H1 (cell line): ENCODE measurements around the gene GALNTL6. TPM values are rescaled to one million over a fixed set of nuclear protein-coding genes. Genes with fewer than 3 reads are reported as not detected.

Experiments used
- CTCF ChIA-PET: fragments of 300-600 bp; sonication (Branson Sonifier 250); formaldehyde crosslinking; loops from one replicate; lab custom pipeline; 2021; ENCODE audit not compliant: partially characterized antibody; lab: Charles Lee
- POLR2A ChIA-PET: fragments of 300-600 bp; sonication (Branson Sonifier 250); formaldehyde crosslinking; loops from one replicate; lab custom pipeline; 2021; ENCODE audit warnings: inconsistent platforms; ENCODE audit not compliant: partially characterized antibody; lab: Charles Lee
- DNase-seq, 2 experiments: peaks; one replicate each; pipeline versions ENCODE4 v3.0.0 to v3.0.0-alpha.2; 2010 to 2022; ENCODE audit warnings: low spot score in 2 of 2, low read depth in 1 of 2, mixed read lengths in 1 of 2
- FAIRE-seq: peaks from 2 replicates; lab custom pipeline; 2011; peaks lifted over from hg19 to GRCh38; lab: Jason Lieb, UNC
- H2AFZ ChIP-seq: 2 replicates; pipeline ENCODE4 v1.8.1; 2012; ENCODE audit warnings: low read length, inconsistent platforms
- H2AK5ac ChIP-seq: 2 replicates; pipeline ENCODE4 v1.6.1; 2013; ENCODE audit warnings: low read depth, low read length
- H2BK120ac ChIP-seq: replicated peaks from 2 replicates; pipeline ENCODE3; 2013; ENCODE audit warnings: low read depth, low read length, inconsistent platforms
- H2BK12ac ChIP-seq: 2 replicates; pipeline ENCODE4 v1.6.1; 2013; ENCODE audit warnings: low read depth, low read length
- H2BK15ac ChIP-seq: 2 replicates; pipeline ENCODE4 v1.6.1; 2013; ENCODE audit warnings: low read length
- H2BK20ac ChIP-seq: 2 replicates; pipeline ENCODE4 v1.6.1; 2013; ENCODE audit warnings: low read length
- H2BK5ac ChIP-seq: 2 replicates; pipeline ENCODE4 v1.6.1; 2013; ENCODE audit warnings: low read depth, low read length
- H3K14ac ChIP-seq: 2 replicates; pipeline ENCODE4 v1.6.1; 2013; ENCODE audit warnings: inconsistent platforms; ENCODE audit not compliant: insufficient read length
- H3K18ac ChIP-seq: 2 replicates; pipeline ENCODE4 v1.6.1; 2013; ENCODE audit warnings: low read length; ENCODE audit errors: extremely low read depth
- H3K23ac ChIP-seq: 2 replicates; pipeline ENCODE4 v1.6.1; 2013; ENCODE audit warnings: inconsistent platforms; ENCODE audit not compliant: insufficient read length
- H3K23me2 ChIP-seq: 2 replicates; pipeline ENCODE4 v1.6.1; 2013; ENCODE audit warnings: low read depth, low read length
- H3K27ac ChIP-seq: 2 replicates; pipeline ENCODE4 v1.6.1; 2011; ENCODE audit warnings: low read depth, low read length, inconsistent platforms
- H3K27me3 ChIP-seq, 4 experiments: replicated peaks in 1 of 4; 1 replicate in 1 of 4; 2 replicates in 3 of 4; pipeline versions ENCODE4 v1.6.1 to v1.8.1; 2011 to 2013; ENCODE audit warnings: low read length in 3 of 4, mild to moderate bottlenecking in 3 of 4, inconsistent platforms in 2 of 4, mixed read lengths in 2 of 4, moderate library complexity in 1 of 4; ENCODE audit not compliant: control insufficient read depth in 3 of 4, insufficient read depth in 3 of 4; ENCODE audit errors: extremely low read depth in 1 of 4
- H3K36me3 ChIP-seq, 4 experiments: 2 replicates each; pipeline versions ENCODE4 v1.6.1 to v1.8.1; 2011 to 2013; ENCODE audit warnings: mild to moderate bottlenecking in 4 of 4, low read length in 3 of 4, moderate library complexity in 2 of 4, control low read depth in 1 of 4, inconsistent platforms in 1 of 4; ENCODE audit not compliant: insufficient read depth in 4 of 4, control insufficient read depth in 2 of 4
- H3K4ac ChIP-seq: replicated peaks from 2 replicates; pipeline ENCODE3; 2013; ENCODE audit warnings: low read length, low read depth, mixed read lengths, inconsistent platforms; ENCODE audit not compliant: insufficient read length
- H3K4me1 ChIP-seq, 4 experiments: replicated peaks in 1 of 4; 1 replicate in 1 of 4; 2 replicates in 3 of 4; pipeline versions ENCODE4 v1.6.1 to v1.8.1; 2011 to 2013; ENCODE audit warnings: low read length in 3 of 4, inconsistent platforms in 2 of 4, mixed read lengths in 1 of 4; ENCODE audit not compliant: insufficient read depth in 4 of 4, control insufficient read depth in 3 of 4
- H3K4me2 ChIP-seq, 2 experiments: 2 replicates each; pipeline versions ENCODE4 v1.6.1 to v1.8.1; 2011 to 2013; ENCODE audit warnings: low read depth in 2 of 2, low read length in 2 of 2, control low read depth in 1 of 2, inconsistent platforms in 1 of 2, mild to moderate bottlenecking in 1 of 2; ENCODE audit not compliant: insufficient read depth in 1 of 2
- H3K4me3 ChIP-seq, 4 experiments: fragments of 200-600, 300-600 bp in 1 of 4; sonication (generic), shearing (Covaris generic), sonication (Bioruptor Twin) in 1 of 4; 2 replicates each; pipeline versions ENCODE4 v1.5.1 to v1.8.1; 2011 to 2016; ENCODE audit warnings: low read length in 4 of 4, low read depth in 3 of 4, control low read depth in 2 of 4, inconsistent platforms in 2 of 4, mild to moderate bottlenecking in 2 of 4, mixed read lengths in 1 of 4, moderate library complexity in 1 of 4; ENCODE audit not compliant: insufficient read depth in 2 of 4; ENCODE audit errors: extremely low read depth in 1 of 4
- H3K56ac ChIP-seq: replicated peaks from 2 replicates; pipeline ENCODE3; 2013; ENCODE audit warnings: low read depth, mild to moderate bottlenecking, mixed read lengths, low read length, inconsistent platforms; ENCODE audit not compliant: insufficient read length
- H3K79me1 ChIP-seq: 2 replicates; pipeline ENCODE4 v1.6.1; 2013; ENCODE audit warnings: low read depth, low read length, control low read depth
- H3K79me2 ChIP-seq, 2 experiments: 2 replicates each; pipeline versions ENCODE4 v1.6.1 to v1.8.1; 2012 to 2013; ENCODE audit warnings: low read length in 2 of 2, mild to moderate bottlenecking in 2 of 2, inconsistent platforms in 1 of 2; ENCODE audit not compliant: insufficient read depth in 2 of 2, control insufficient read depth in 1 of 2
- H3K9ac ChIP-seq, 4 experiments: replicated peaks in 1 of 4; 1 replicate in 1 of 4; 2 replicates in 3 of 4; pipeline versions ENCODE4 v1.6.1 to v1.8.1; 2011 to 2013; ENCODE audit warnings: low read depth in 3 of 4, low read length in 3 of 4, control low read depth in 2 of 4, mild to moderate bottlenecking in 2 of 4, moderate library complexity in 2 of 4, inconsistent platforms in 1 of 4; ENCODE audit errors: extremely low read depth in 1 of 4
- H3K9me3 ChIP-seq, 2 experiments: 2 replicates each; pipeline versions ENCODE4 v1.6.1 to v1.8.1; 2012 to 2013; ENCODE audit warnings: mild to moderate bottlenecking in 2 of 2, moderate library complexity in 2 of 2, control low read depth in 1 of 2, inconsistent platforms in 1 of 2, low read depth in 1 of 2, low read length in 1 of 2, mixed read lengths in 1 of 2; ENCODE audit not compliant: insufficient read depth in 2 of 2
- H4K20me1 ChIP-seq, 2 experiments: replicated peaks in 1 of 2; 2 replicates each; pipeline versions ENCODE3 to v1.8.1; 2011 to 2013; ENCODE audit warnings: inconsistent platforms in 2 of 2, low read length in 2 of 2, mild to moderate bottlenecking in 1 of 2; ENCODE audit not compliant: insufficient read depth in 2 of 2, control insufficient read depth in 1 of 2
- H4K5ac ChIP-seq: 2 replicates; pipeline ENCODE4 v1.6.1; 2013; ENCODE audit warnings: low read length, low read depth, mixed read lengths, inconsistent platforms; ENCODE audit not compliant: insufficient read length
- H4K8ac ChIP-seq: 2 replicates; pipeline ENCODE4 v1.8.0; 2013; ENCODE audit warnings: mild to moderate bottlenecking, moderate library complexity, low read length, inconsistent platforms; ENCODE audit not compliant: insufficient read depth; ENCODE audit errors: extremely low read depth
- H4K91ac ChIP-seq: replicated peaks from 2 replicates; pipeline ENCODE3; 2013; ENCODE audit warnings: low read length, mixed read lengths, inconsistent platforms; ENCODE audit not compliant: insufficient read length
- ATF3 ChIP-seq: IDR thresholded peaks from 2 replicates; pipeline ENCODE4 v1.6.1; 2011; ENCODE audit warnings: low read depth, mild to moderate bottlenecking, low read length; ENCODE audit not compliant: insufficient read depth
- CEBPB ChIP-seq: IDR thresholded peaks from 2 replicates; pipeline ENCODE4 v1.6.1; 2012; ENCODE audit warnings: low read depth, low read length
- GTF2F1 ChIP-seq: IDR thresholded peaks from 2 replicates; pipeline ENCODE4 v1.6.1; 2012; ENCODE audit warnings: low read depth, low read length, improper control_type of control experiment, borderline replicate concordance
- RAD21 ChIP-seq, 2 experiments: IDR thresholded peaks in 1 of 2; conservative IDR thresholded peaks in 1 of 2; 2 replicates each; pipeline ENCODE4 v1.6.1; 2011; ENCODE audit warnings: low read depth in 2 of 2, low read length in 2 of 2, improper control_type of control experiment in 1 of 2, inconsistent platforms in 1 of 2, mild to moderate bottlenecking in 1 of 2, moderate library complexity in 1 of 2
- TAF7 ChIP-seq: optimal IDR thresholded peaks from 2 replicates; pipeline ENCODE3; 2011; ENCODE audit warnings: low read depth, mild to moderate bottlenecking, inconsistent platforms, low read length, moderate library complexity, borderline replicate concordance
- USF2 ChIP-seq: IDR thresholded peaks from 2 replicates; pipeline ENCODE4 v1.6.1; 2011; ENCODE audit warnings: low read length, improper control_type of control experiment
- WGBS, 2 experiments: shearing (Covaris generic) in 1 of 2; methylation state at CpG; one replicate each; pipeline versions ENCODE4 v1.1.6 to v1.1.7; 2013 to 2015; ENCODE audit warnings: low lambda C conversion rate in 2 of 2, mixed read lengths in 2 of 2, inconsistent platforms in 1 of 2, low coverage in 1 of 2, missing lambda C conversion rate in 1 of 2; ENCODE audit not compliant: insufficient replicate concordance in 2 of 2, insufficient coverage in 1 of 2, insufficient read length in 1 of 2; ENCODE audit errors: extremely low coverage in 1 of 2, missing lambda C conversion rate in 1 of 2; 5-methylcytosine and 5-hydroxymethylcytosine counted together
- polyA plus RNA-seq, 7 experiments: library from polyadenylated mRNA; depleted of rRNA in 3 of 7; stranded (reverse) in 5 of 7; unstranded in 2 of 7; fragments of >200 nt in 5 of 7; fragments of 200-250 nt in 2 of 7; gene quantifications; 1 replicate in 5 of 7; 2 replicates in 1 of 7; 4 replicates in 1 of 7; pipeline versions ENCODE4 v1.2.1 to v1.2.3, GENCODE V29; 2011 to 2013; ENCODE audit warnings: missing spikeins in 2 of 7, mixed read lengths in 2 of 7
- total RNA-seq: library from RNA; stranded (reverse); fragmentation: NEBNext Ultra II Directional; extraction: Animal tissue kit (Norgen Biotek cat#: 25700); gene quantifications from 2 replicates; pipeline ENCODE4 v1.2.1, GENCODE V29; 2021

GALNTL6 gene
- total and polyA plus RNA-seq, 2 of the 8 experiments (the other 6 are each of a cell fraction or from before 2014, with no cell fraction given), result 0.03 to 0.32 TPM

- no peak overlapping the region for H3K23ac ChIP-seq
- H2BK12ac ChIP-seq, result no peak overlapping the region
- no peak overlapping the region for H2AK5ac ChIP-seq
- no peak overlapping the region for H4K8ac ChIP-seq
- H3K4ac ChIP-seq, result no peak overlapping the region
- DNase-seq (no peak), FAIRE-seq (no peak)
- WGBS, 2 experiments, result 92% methylated on average over 1 of the region's 1 CpG; no CpG with 5 or more reads in 1 of the 2 experiments
- TF ChIP-seq USF2 (no peak), ATF3 (no peak), RAD21 (IDR thresholded peaks at IDR 0.05 in 1 of 2, conservative IDR thresholded peaks at IDR 0.05 in 1 of 2; ENCODE audit: low read depth in 2 of 2, low read length in 2 of 2) (no peak), CEBPB (no peak), GTF2F1 (no peak), TAF7 (no peak)
- no peak overlapping the region for H3K9ac ChIP-seq
- H3K23me2 ChIP-seq, result no peaks in the 10 kb centered on the region
- CTCF ChIA-PET, result interaction anchor here (1.5 kb wide), 1 partner anchor 9 kb away, joined by 5 read pairs; no protein-coding TSS in a partner anchor
- no peak overlapping the region; the same call in 1 of the 2 replicates for H2AFZ ChIP-seq
- H3K4me3 ChIP-seq, result no peak overlapping the region
- H2BK20ac ChIP-seq, result no peak overlapping the region
- no peaks in the 10 kb centered on the region for H3K79me2 ChIP-seq
- H2BK120ac ChIP-seq, result no peak overlapping the region
- no peak overlapping the region; the same call in 1 of the 2 replicates for H2BK15ac ChIP-seq
- no peaks in the 10 kb centered on the region; a peak in 1 of 8 replicates for H3K36me3 ChIP-seq
- no peaks in the 10 kb centered on the region for H3K79me1 ChIP-seq
- H3K27me3 ChIP-seq, result no peaks in the 10 kb centered on the region
- H3K56ac ChIP-seq, result no peak overlapping the region
- no peak overlapping the region for H3K27ac ChIP-seq
- no peaks in the 10 kb centered on the region for H3K4me1 ChIP-seq
- no peak overlapping the region for H4K5ac ChIP-seq
- H3K18ac ChIP-seq, result no peak overlapping the region
- no peak overlapping the region for H3K14ac ChIP-seq
- H3K9me3 ChIP-seq, result no peaks in the 10 kb centered on the region
- POLR2A ChIA-PET, result no interaction called here
- H3K4me2 ChIP-seq, result no peak overlapping the region
- H4K20me1 ChIP-seq, result no peaks in the 10 kb centered on the region
- no peak overlapping the region for H2BK5ac ChIP-seq
- H4K91ac ChIP-seq, result no peak overlapping the region
Observed at GRCh38 chr4:172256820-172257219, 443.6 kb downstream of the GALNTL6 start.
